Liver (tissue), 3 donors: Measurements from ENCODE around the gene WASL.

Experiments used
- GABPA ChIP-seq, 2 donors: IDR thresholded peaks in 1 of 2; conservative IDR thresholded peaks in 1 of 2; 2 replicates each; pipeline ENCODE4 v1.6.1; 2016; ENCODE audit warnings: antibody characterized with exemption in 2 of 2, mild to moderate bottlenecking in 1 of 2, moderate library complexity in 1 of 2
- RAD21 ChIP-seq, 2 donors: IDR thresholded peaks; 2 replicates each; pipeline ENCODE4 v1.6.1; 2016; ENCODE audit warnings: antibody characterized with exemption in 2 of 2, mild to moderate bottlenecking in 2 of 2
- REST ChIP-seq: IDR thresholded peaks from 2 replicates; pipeline ENCODE4 v1.6.1; 2016; ENCODE audit warnings: antibody characterized with exemption, mild to moderate bottlenecking
- RXRA ChIP-seq, 2 donors: IDR thresholded peaks; 2 replicates each; pipeline ENCODE4 v1.6.1; 2017 to 2018; ENCODE audit warnings: antibody characterized with exemption in 2 of 2, mild to moderate bottlenecking in 1 of 2
- TAF1 ChIP-seq: conservative IDR thresholded peaks from 2 replicates; pipeline ENCODE4 v1.6.1; 2016; ENCODE audit warnings: antibody characterized with exemption, mild to moderate bottlenecking
- YY1 ChIP-seq: IDR thresholded peaks from 2 replicates; pipeline ENCODE4 v1.6.1; 2016; ENCODE audit warnings: antibody characterized with exemption, mild to moderate bottlenecking
- TF ChIP-seq, protein P1 (sequence below): fragments of 150-350 bp; IDR thresholded peaks from 2 replicates; pipeline ENCODE4 v1.5.1; 2017; ENCODE audit warnings: improper control_type of control experiment, low read depth, low read length; ENCODE audit not compliant: missing input control
- TF ChIP-seq, protein P2 (sequence below): IDR thresholded peaks from 2 replicates; pipeline ENCODE4 v1.6.1; 2016; ENCODE audit warnings: antibody characterized with exemption
- TF ChIP-seq, protein P3 (sequence below): IDR thresholded peaks from 2 replicates; pipeline ENCODE4 v1.6.1; 2016; ENCODE audit warnings: antibody characterized with exemption
- donor health status: healthy.
- donor health status: healthy.

- TF ChIP-seq, protein P1, sequence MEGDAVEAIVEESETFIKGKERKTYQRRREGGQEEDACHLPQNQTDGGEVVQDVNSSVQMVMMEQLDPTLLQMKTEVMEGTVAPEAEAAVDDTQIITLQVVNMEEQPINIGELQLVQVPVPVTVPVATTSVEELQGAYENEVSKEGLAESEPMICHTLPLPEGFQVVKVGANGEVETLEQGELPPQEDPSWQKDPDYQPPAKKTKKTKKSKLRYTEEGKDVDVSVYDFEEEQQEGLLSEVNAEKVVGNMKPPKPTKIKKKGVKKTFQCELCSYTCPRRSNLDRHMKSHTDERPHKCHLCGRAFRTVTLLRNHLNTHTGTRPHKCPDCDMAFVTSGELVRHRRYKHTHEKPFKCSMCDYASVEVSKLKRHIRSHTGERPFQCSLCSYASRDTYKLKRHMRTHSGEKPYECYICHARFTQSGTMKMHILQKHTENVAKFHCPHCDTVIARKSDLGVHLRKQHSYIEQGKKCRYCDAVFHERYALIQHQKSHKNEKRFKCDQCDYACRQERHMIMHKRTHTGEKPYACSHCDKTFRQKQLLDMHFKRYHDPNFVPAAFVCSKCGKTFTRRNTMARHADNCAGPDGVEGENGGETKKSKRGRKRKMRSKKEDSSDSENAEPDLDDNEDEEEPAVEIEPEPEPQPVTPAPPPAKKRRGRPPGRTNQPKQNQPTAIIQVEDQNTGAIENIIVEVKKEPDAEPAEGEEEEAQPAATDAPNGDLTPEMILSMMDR: no peak
- TF ChIP-seq, protein P2, sequence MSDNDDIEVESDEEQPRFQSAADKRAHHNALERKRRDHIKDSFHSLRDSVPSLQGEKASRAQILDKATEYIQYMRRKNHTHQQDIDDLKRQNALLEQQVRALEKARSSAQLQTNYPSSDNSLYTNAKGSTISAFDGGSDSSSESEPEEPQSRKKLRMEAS: no peak
- no peak for TF ChIP-seq RAD21 (IDR thresholded peaks at IDR 0.05)
- no peak for TF ChIP-seq RXRA (IDR thresholded peaks at IDR 0.05)
- TF ChIP-seq YY1: no peak
- no peak for TF ChIP-seq GABPA (IDR thresholded peaks at IDR 0.05 in 1 of 2, conservative IDR thresholded peaks at IDR 0.05 in 1 of 2)
- no peak for TF ChIP-seq TAF1
- TF ChIP-seq REST: no peak
- TF ChIP-seq, protein P3, sequence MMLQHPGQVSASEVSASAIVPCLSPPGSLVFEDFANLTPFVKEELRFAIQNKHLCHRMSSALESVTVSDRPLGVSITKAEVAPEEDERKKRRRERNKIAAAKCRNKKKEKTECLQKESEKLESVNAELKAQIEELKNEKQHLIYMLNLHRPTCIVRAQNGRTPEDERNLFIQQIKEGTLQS: no peak
Measured at GRCh38 chr7:123718773-123719172, 30.0 kb downstream of the WASL start.
